GM18511 (cell line): ENCODE measurements around the gene KCNN3.

Experiments
- ATAC-seq: cut with Tn5 transposase; IDR thresholded peaks from one replicate; pipeline ENCODE4 v1.9.1; 2021; ENCODE audit warnings: mild to moderate bottlenecking, moderate library complexity; ENCODE audit not compliant: unreplicated experiment

KCNN3 gene

GRCh38 chr1:154735061-154735803 lies 134.8 kb downstream of the KCNN3 start:
- no peak for ATAC-seq

GRCh38 chr1:154733621-154734020 lies 136.5 kb downstream of the KCNN3 start:
- ATAC-seq: no peak

DNA sequence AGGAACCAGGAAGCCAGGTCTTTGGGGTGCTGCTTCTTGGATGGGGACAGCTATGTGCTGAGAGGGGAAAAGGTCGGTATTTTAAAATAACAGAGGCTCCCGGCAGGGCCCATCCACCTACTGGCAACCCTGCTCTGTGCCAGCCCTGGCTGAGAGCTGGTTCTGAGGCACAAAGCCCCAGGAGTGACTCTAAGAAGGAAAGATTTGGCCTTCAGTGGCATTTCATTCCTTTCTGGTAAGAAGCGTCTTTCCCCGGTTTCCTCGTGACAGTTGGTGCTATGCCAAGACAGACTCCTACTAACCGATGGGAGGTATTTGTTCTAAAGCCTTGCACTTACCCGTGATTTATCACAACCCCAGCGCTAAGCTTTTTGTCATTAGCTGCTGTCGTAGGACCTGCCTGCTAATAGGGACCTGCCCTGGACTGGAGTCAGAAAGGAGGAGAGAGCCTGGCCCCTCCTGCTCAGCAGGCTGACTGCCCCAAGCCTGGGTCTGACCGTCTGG lies 139.0 kb downstream of the KCNN3 start:
- no peak for ATAC-seq

- ATAC-seq: no peak
These were observed 139.8 kb downstream of the KCNN3 start for GRCh38 chr1:154730259-154730658.

DNA sequence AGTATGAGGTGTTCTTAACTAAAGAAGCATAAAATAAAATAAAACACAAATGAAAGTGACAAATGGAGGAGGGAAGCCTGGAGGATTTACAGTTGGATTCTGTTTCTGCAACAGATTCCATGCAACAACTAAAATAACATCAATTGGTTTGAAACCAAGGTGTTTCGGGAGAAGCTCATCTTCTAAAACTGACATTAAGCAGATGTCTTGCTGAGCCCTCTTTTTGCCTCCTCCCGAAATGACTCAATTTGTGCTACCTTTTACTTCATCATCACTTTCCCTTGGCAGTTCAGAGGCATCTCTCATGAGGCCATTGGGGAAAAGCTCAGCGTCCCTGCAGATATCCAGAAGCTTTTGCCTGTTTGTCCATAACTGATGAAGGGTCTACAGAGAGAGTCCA lies 140.5 kb downstream of the KCNN3 start:
- ATAC-seq: no peak

GRCh38 chr1:154729031-154729442 lies 141.0 kb downstream of the KCNN3 start:
- ATAC-seq: no peak

- no peak for ATAC-seq
These were observed 143.0 kb downstream of the KCNN3 start for GRCh38 chr1:154726896-154727753.

DNA sequence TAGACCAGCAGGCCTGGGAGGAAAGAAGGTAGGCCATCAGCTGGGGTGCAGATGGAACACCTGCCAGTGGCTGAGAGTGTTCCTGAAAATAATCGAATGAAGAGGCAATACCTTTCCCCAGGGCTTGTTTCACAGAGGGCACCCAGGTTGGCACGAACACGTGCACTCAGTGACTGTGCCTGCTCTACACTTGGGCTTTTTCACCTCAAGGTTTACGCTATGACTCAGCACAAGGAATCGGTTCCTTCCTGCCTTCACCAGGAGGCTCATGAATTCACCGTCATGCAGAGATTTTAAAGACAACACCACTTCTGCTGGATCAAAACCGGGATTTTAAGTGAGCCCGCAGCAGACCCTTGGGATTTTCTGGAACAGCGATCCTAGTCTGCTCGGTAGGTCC lies 143.6 kb downstream of the KCNN3 start:
- ATAC-seq: no peak

GRCh38 chr1:154725865-154726264 lies 144.2 kb downstream of the KCNN3 start:
- no peak for ATAC-seq

DNA sequence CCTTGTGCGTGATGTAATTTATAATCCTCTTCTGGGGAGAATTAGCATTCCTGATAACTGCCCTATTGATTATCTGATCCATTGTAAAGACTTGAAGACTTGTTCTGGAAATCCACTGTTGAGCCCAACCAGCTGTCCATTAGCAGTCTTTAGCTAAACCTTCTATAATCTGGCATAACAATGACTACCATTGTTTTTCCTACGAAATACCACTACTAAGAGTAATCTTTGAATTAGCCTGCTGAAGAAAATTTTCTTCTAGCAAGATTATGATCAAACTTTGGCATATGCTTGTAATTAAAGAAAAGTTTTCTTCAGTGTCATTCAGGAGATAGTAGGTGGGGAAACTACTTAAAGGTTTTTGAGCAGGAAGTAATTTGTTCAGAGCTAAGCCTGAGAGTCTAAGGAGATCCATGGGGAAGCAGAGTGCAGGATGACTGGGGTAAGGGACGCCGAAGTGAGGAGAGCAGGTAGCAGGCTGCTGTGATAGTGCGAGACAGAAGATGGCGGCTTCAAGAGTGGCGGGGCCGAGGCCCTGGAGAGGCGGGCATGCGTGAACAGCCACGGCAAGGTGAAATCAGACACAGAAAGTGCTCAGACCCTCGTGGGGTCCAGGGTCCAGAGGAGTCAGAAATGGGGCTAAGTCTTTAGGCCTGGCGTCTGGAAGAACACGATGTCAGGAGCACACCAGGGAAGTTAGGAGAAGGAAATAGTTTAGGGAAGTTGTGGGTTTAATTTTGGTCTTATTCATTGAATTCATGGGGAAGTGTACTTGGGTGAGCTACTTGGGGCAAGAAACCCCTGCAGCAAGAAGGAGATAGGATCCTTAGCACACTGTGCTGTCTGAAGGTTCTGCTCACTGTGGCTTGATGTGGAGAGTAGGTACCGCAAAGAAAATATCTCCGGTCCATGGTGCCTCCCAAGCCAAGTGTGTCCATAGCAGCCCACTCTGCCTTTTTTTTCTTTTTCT lies 149.5 kb downstream of the KCNN3 start:
- no peak for ATAC-seq

- no peak for ATAC-seq
These were observed 150.3 kb downstream of the KCNN3 start for GRCh38 chr1:154719586-154720327.

DNA sequence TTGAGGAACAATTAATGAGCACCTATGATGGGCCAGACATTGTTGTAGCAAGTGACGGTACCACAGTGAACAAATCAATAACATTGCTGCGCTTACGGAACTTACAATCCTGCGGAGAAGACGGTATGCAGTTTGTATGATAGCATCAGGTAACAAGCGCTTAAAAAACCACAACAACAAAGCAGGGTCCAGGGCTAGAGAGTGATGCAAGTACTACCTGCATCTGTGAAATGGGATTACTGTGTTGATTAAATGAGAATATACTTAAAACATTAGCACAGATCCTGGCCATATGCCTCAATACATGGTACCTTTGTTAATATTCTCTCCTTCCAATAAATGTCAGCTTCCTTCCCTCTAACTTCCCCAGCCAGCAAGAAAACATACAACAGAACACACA lies 151.5 kb downstream of the KCNN3 start:
- ATAC-seq: no peak

GRCh38 chr1:154717528-154717924 lies 152.6 kb downstream of the KCNN3 start:
- no peak for ATAC-seq

- no peak for ATAC-seq
These were observed 153.2 kb downstream of the KCNN3 start for GRCh38 chr1:154716614-154717527.

DNA sequence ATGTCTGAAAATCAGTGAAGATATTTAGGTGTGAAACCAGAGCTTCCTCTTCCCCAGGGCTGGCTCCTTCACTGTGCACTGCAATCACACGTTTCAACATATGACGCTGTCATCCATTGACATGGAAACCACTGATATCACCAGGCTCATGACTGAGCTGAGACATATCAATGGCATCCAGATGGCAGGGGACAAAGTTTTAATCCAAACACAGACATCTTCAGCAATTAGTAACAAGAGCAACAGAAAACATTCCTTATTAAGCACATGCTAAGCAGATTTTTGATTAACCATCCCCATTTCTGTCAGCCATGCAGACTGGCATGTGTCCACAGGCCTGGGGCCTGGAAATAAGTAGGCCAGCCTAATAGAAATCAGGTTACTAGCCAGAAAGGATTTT lies 154.1 kb downstream of the KCNN3 start:
- ATAC-seq: no peak

- ATAC-seq: no peak
These were observed 154.7 kb downstream of the KCNN3 start for GRCh38 chr1:154715385-154715784.

DNA sequence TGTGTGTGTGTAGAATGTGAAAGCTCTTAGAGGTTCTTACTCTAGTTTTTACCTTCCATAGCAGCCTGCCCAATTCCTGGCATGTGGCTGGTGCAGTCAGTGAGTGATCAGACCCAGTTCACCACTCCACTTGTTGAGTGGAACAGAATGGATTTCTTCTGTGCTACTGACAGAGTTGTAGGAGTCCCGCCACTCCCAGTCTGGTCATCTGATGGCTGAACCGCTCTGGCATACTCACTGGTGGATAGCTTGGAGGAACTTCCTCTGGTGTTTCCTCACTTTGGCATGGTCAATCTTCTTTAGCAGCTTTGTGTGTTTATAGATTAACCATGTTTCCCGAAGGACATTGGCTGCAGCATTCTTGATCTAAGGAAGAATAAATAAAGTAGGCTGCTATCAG lies 155.4 kb downstream of the KCNN3 start:
- no peak for ATAC-seq

DNA sequence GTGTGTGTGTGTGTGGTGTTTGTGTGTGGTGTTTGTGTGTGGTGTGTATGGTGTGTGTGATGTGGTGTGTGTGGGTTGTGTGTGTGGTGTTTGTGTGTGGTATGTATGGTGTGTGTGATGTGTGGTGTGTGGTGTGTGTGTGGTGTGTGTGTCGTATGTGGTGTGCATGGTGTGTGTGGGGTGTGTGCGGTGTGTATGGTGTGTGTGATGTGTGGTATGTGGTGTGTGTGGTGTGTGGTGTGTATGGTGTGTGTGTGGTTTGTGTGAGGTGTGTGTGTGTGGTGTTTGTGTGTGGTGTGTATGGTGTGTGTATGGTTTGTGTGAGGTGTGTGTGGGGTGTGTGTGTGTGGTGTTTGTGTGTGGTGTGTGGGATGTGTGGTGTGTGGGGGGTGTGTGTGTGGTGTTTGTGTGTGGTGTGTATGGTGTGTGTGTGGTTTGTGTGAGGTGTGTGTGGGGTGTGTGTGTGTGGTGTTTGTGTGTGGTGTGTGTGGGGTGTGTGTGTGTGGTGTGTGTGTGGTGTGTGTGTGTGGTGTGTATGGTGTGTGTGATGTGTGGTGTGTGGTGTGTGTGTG lies 155.9 kb downstream of the KCNN3 start:
- no peak for ATAC-seq

GRCh38 chr1:154713005-154713404 lies 157.1 kb downstream of the KCNN3 start:
- ATAC-seq: no peak
